Measurements from ENCODE around the gene CCZ1B.
"Not testable (repeated sequence)": the region's sequence is repeated elsewhere in the genome, so short reads cannot be mapped to it uniquely, and the experiment has no call there.

GRCh38 chr7:6875022-6875421 is 48.9 kb upstream of the CCZ1B start:
- not testable (repeated sequence) for TF ChIP-seq POLR2AphosphoS5, CTCF, POLR2A, EP300 (IDR thresholded peaks at IDR 0.05)
